ENCODE results near the gene OR52K1.
A peak's percentile ranks its signal among the peaks of the same experiment; 100 is the strongest.
"Not testable (repeated sequence)": the region's sequence is repeated elsewhere in the genome, so short reads cannot be mapped to it uniquely, and the experiment has no call there.

The OR52K1 gene

GRCh38 chr11:4491878-4492606 lies 9.6 kb downstream of the OR52K1 start:
- no peak for DNase-seq

- no peak for DNase-seq
Observed at GRCh38 chr11:4493480-4493818, 11.0 kb downstream of the OR52K1 start.

GRCh38 chr11:4495487-4495886 lies 13.0 kb downstream of the OR52K1 start:
- no peak for DNase-seq

GRCh38 chr11:4495986-4496385 lies 13.5 kb downstream of the OR52K1 start:
- DNase-seq = no peak

GRCh38 chr11:4496557-4497248 lies 14.3 kb downstream of the OR52K1 start:
- no peak for DNase-seq

- no peak for DNase-seq
Observed at GRCh38 chr11:4508886-4509285, 26.4 kb downstream of the OR52K1 start.

GRCh38 chr11:4511282-4512245 lies 29.1 kb downstream of the OR52K1 start:
- DNase-seq = no peak

- DNase-seq = no peak
Observed at GRCh38 chr11:4514196-4514595, 31.8 kb downstream of the OR52K1 start.

GRCh38 chr11:4522339-4522738 lies 39.9 kb downstream of the OR52K1 start:
- DNase-seq = no peak

- DNase-seq = no peak
Observed at GRCh38 chr11:4522752-4523151, 40.3 kb downstream of the OR52K1 start.

GRCh38 chr11:4523666-4524065 lies 41.2 kb downstream of the OR52K1 start:
- DNase-seq = no peak

GRCh38 chr11:4527926-4528325 lies 45.5 kb downstream of the OR52K1 start:
- DNase-seq = no peak

GRCh38 chr11:4531686-4532085 lies 49.2 kb downstream of the OR52K1 start:
- DNase-seq = not testable (repeated sequence)

GRCh38 chr11:4539603-4540219 lies 57.3 kb downstream of the OR52K1 start:
- DNase-seq = peak; percentile 25 to 34

GRCh38 chr11:4541071-4541470 lies 58.6 kb downstream of the OR52K1 start:
- DNase-seq = no peak

Data from CD4-positive, alpha-beta T cell treated with Interleukin-4 for 1 hour (primary cell).